Keratinocyte (primary cell): ENCODE measurements around the gene ACTA2. TPM values are rescaled to one million over a fixed set of nuclear protein-coding genes. Genes with fewer than 3 reads are reported as not detected.
A peak's percentile ranks its signal among the peaks of the same experiment; 100 is the strongest.

ENCODE experiments used
- DNase-seq: peaks from one replicate; pipeline ENCODE4 v3.0.0-alpha.2; 2011; ENCODE audit warnings: low read depth, missing footprints, low spot score
- FAIRE-seq: peaks from 2 replicates; lab custom pipeline; 2011; peaks lifted over from hg19 to GRCh38; lab: Jason Lieb, UNC
- H2AFZ ChIP-seq: 2 replicates; pipeline ENCODE4 v1.6.0; 2012; ENCODE audit warnings: low read length, control low read depth, inconsistent platforms; ENCODE audit not compliant: control insufficient read depth
- H3K27ac ChIP-seq: 2 replicates; pipeline ENCODE4 v1.5.1; 2011; ENCODE audit warnings: low read length; ENCODE audit not compliant: control insufficient read depth, insufficient read depth
- H3K27me3 ChIP-seq: 3 replicates; pipeline ENCODE4 v1.6.0; 2011; ENCODE audit warnings: low read length; ENCODE audit not compliant: control insufficient read depth, insufficient read depth; ENCODE audit errors: extremely low read depth
- H3K36me3 ChIP-seq, 2 experiments: 2 replicates in 1 of 2; 3 replicates in 1 of 2; pipeline ENCODE4 v1.5.1; 2011; ENCODE audit warnings: low read length in 2 of 2, mild to moderate bottlenecking in 1 of 2; ENCODE audit not compliant: control insufficient read depth in 2 of 2, insufficient read depth in 2 of 2; ENCODE audit errors: extremely low read depth in 1 of 2
- H3K4me1 ChIP-seq: 3 replicates; pipeline ENCODE4 v1.5.1; 2011; ENCODE audit warnings: low read length; ENCODE audit not compliant: control insufficient read depth, insufficient read depth; ENCODE audit errors: extremely low read depth
- H3K4me2 ChIP-seq: 3 replicates; pipeline ENCODE4 v1.6.0; 2011; ENCODE audit warnings: low read depth, low read length; ENCODE audit not compliant: control insufficient read depth, insufficient read depth; ENCODE audit errors: extremely low read depth
- H3K4me3 ChIP-seq, 3 experiments: fragments of 200-600 bp in 1 of 3; sonication (generic) in 1 of 3; 2 replicates in 2 of 3; 3 replicates in 1 of 3; pipeline ENCODE4 v1.5.1; 2011 to 2016; ENCODE audit warnings: low read length in 3 of 3, mild to moderate bottlenecking in 3 of 3, control low read depth in 2 of 3, inconsistent platforms in 1 of 3, low read depth in 1 of 3, mixed read lengths in 1 of 3, mixed run types in 1 of 3, moderate library complexity in 1 of 3; ENCODE audit not compliant: control insufficient read depth in 2 of 3, insufficient read depth in 2 of 3; ENCODE audit errors: extremely low read depth in 1 of 3
- H3K79me2 ChIP-seq: 2 replicates; pipeline ENCODE4 v1.6.0; 2012; ENCODE audit warnings: low read length; ENCODE audit not compliant: control insufficient read depth, insufficient read depth
- H3K9ac ChIP-seq: 3 replicates; pipeline ENCODE4 v1.6.0; 2011; ENCODE audit warnings: low read length; ENCODE audit not compliant: control insufficient read depth, insufficient read depth; ENCODE audit errors: extremely low read depth
- H3K9me1 ChIP-seq: 3 replicates; pipeline ENCODE4 v1.6.0; 2011; ENCODE audit warnings: low read length; ENCODE audit not compliant: control insufficient read depth, insufficient read depth; ENCODE audit errors: extremely low read depth
- H3K9me3 ChIP-seq: 2 replicates; pipeline ENCODE4 v1.5.1; 2012; ENCODE audit warnings: low read depth, low read length; ENCODE audit not compliant: control insufficient read depth
- H4K20me1 ChIP-seq: 3 replicates; pipeline ENCODE4 v1.6.0; 2011; ENCODE audit warnings: low read length; ENCODE audit not compliant: control insufficient read depth, insufficient read depth; ENCODE audit errors: extremely low read depth
- CTCF ChIP-seq, 3 experiments: IDR thresholded peaks in 1 of 3; conservative IDR thresholded peaks in 1 of 3; optimal IDR thresholded peaks in 1 of 3; 2 replicates in 2 of 3; 3 replicates in 1 of 3; pipeline versions ENCODE3 to v1.5.1; 2011; ENCODE audit warnings: low read length in 3 of 3, mild to moderate bottlenecking in 3 of 3, moderate library complexity in 2 of 3, control low read depth in 1 of 3, inconsistent platforms in 1 of 3; ENCODE audit not compliant: insufficient read depth in 2 of 3; ENCODE audit errors: extremely low read depth in 1 of 3
- EZH2 ChIP-seq: IDR thresholded peaks from one replicate; pipeline ENCODE4 v1.6.1; 2012; ENCODE audit warnings: inconsistent platforms, mild to moderate bottlenecking, low read length, moderate library complexity
- dilution Hi-C: fragments of 300-500 bp; cut with MboI; formaldehyde crosslinking; loops from one replicate; pipeline ENCODE4 v1.7.0; 2020; ENCODE audit warnings: low sequenced_read_pairs; ENCODE audit not compliant: extremely low pct_ligation_motif_present
- polyA plus RNA-seq, 5 experiments: library from polyadenylated mRNA; depleted of rRNA in 3 of 5; stranded (reverse) in 3 of 5; stranded (forward) in 1 of 5; unstranded in 1 of 5; fragments of >200 nt; gene quantifications; 1 replicate in 1 of 5; 2 replicates in 3 of 5; 3 replicates in 1 of 5; pipeline versions ENCODE4 v1.2.1 to v1.2.3, GENCODE V29; 2011 to 2012; ENCODE audit warnings: missing spikeins in 2 of 5, low read depth in 1 of 5, low replicate concordance in 1 of 5

ACTA2 gene
- polyA plus RNA-seq, 1 donor (not counting 4 experiments of a cell fraction or from before 2014, with no cell fraction given): 3.7 TPM

DNA sequence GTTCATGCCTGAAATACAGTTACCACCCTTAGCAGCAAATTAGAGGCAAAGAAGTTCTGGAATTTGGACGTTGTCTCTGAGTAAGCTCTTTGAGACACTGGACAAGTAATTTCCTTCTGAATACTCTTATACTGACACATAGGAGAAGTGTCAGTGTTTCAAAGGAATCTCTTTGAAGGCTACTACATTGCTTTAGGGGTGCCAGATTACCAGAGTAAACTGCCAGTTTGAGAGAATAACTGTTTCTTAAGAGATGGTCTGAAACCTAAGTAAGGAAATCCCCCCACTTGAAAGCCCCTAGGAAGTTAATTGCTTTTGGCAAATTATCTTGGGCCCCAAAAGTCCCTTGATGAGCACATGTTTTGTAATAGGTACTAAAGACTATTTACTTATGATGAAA, 41.4 kb upstream of the ACTA2 start:
- Histone ChIP-seq H3K4me3 (peak overlapping the region in 2 of 3 experiments; percentile 89 to 96), H3K9me3 (no peaks in the 10 kb centered on the region), H4K20me1 (no peaks in the 10 kb centered on the region), H3K27ac (peak overlapping the region; percentile 98), H3K79me2 (peaks cover 56% of the 10 kb centered on the region), H2AFZ (no peak overlapping the region), H3K9me1 (no peaks in the 10 kb centered on the region), H3K4me1 (peaks cover 37% of the 10 kb centered on the region), H3K36me3 (no peaks in the 10 kb centered on the region), H3K27me3 (no peaks in the 10 kb centered on the region), H3K9ac (peak overlapping the region; percentile 96), H3K4me2 (peak overlapping the region; percentile 98)
- FAIRE-seq (peak; percentile 55), DNase-seq (no peak)
- TF ChIP-seq EZH2 (no peak), CTCF (optimal IDR thresholded peaks at IDR 0.05 in 1 of 3, IDR thresholded peaks at IDR 0.05 in 1 of 3, conservative IDR thresholded peaks at IDR 0.05 in 1 of 3; ENCODE audit: extremely low read depth in 1 of 3, insufficient read depth in 2 of 3, low read length in 3 of 3) (no peak)
- dilution Hi-C loops: no loop called here

DNA sequence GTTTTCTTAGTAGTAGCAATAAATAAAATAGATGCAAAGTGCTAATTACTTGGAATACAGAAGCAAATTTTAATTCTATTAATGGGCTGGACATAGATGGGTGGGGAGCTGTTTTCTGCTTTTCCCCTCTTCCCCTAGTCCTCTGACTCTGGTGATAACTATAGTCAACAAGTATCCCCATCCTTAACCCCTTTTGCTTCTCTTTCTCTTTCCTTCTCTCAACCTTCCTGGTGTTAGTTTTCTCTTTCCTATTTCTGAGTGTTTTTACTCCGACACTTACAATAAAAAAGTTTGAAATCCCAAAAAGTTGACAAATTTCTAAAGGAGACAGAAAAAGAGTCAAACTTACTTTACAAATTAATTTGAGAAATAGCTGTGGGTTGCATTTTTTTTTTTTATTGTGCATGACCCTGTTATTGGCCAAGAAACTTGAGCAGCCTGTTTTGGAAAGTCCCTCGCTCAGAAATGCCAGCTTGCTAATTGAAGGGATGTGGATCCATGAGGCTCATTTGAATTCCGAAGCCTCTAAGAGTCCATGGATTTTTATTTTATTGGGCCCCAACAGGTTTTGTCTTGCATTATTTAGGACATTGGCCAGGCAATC, 40.5 kb upstream of the ACTA2 start:
- TF ChIP-seq CTCF (optimal IDR thresholded peaks at IDR 0.05 in 1 of 3, IDR thresholded peaks at IDR 0.05 in 1 of 3, conservative IDR thresholded peaks at IDR 0.05 in 1 of 3; ENCODE audit: extremely low read depth in 1 of 3, insufficient read depth in 2 of 3, low read length in 3 of 3): no peak
- TF ChIP-seq EZH2: no peak
- Histone ChIP-seq H3K79me2 (peaks cover 52% of the 10 kb centered on the region), H3K9me3 (no peaks in the 10 kb centered on the region), H3K9me1 (no peaks in the 10 kb centered on the region), H3K9ac (peak overlapping the region; percentile 96), H3K36me3 (no peaks in the 10 kb centered on the region), H2AFZ (no peak overlapping the region), H3K4me1 (peaks cover 37% of the 10 kb centered on the region), H3K4me3 (peak overlapping the region; percentile 64 to 96 (median 89)), H3K27ac (peak overlapping the region; percentile 98), H3K4me2 (peak overlapping the region; percentile 98), H3K27me3 (no peaks in the 10 kb centered on the region), H4K20me1 (no peaks in the 10 kb centered on the region)
- dilution Hi-C loops: no loop called here
- FAIRE-seq: no peak
- DNase-seq: no peak
